DMS79 treated with DMSO at 0.1 percent for 48 hours (cell line): ENCODE data around the gene SMARCA2.

Experiments used
- DNase-seq: peaks from one replicate; lab custom pipeline; 2025; lab: John Stamatoyannopoulos, UW

Gene SMARCA2

DNA sequence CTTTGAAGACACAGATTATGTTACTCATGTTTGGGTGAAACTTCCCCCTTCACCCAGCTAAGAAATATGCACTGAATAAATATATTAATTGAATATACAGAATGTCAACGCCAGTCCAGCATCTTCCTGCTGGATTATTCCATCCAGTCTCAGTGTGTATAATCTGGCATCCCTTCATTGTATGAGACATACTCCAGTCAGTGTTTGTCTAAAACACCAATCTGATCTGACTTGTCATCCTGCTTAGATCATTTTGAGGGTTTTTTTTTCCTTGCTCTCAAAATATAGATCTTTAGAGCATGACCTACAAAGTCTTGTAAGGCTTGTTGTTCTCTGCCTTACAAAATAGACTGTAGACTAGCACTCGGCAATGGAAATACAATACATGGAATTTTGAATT, 195.1 kb downstream of the SMARCA2 start:
- no peak for DNase-seq

- no peak for DNase-seq
Measured at GRCh38 chr9:2213830-2214468, 198.8 kb downstream of the SMARCA2 start.

DNA sequence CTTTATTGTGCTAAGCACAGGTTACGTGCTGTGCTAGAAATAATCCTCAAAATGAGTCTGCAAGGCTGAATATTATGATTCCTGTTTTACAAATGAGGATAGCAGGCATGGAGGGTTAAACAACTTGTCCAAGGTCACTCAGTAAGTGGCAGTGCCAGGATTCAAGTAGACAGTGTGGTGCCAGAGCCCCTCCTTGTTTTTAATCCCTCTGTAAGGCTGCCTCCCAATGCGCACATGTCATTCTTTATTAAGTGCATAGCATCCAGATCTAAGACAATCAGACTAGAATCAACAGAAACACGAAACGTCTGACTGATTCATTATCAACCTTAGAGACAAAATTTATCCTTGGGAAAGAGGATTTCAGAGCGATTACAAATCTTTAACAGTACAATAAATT, 199.6 kb downstream of the SMARCA2 start:
- DNase-seq: no peak

- DNase-seq: no peak
Measured at GRCh38 chr9:2215921-2216441, 200.8 kb downstream of the SMARCA2 start.

- no peak for DNase-seq
Measured at GRCh38 chr9:2216591-2216990, 201.4 kb downstream of the SMARCA2 start.

- DNase-seq: no peak
Measured at GRCh38 chr9:2217540-2217939, 202.4 kb downstream of the SMARCA2 start.

DNA sequence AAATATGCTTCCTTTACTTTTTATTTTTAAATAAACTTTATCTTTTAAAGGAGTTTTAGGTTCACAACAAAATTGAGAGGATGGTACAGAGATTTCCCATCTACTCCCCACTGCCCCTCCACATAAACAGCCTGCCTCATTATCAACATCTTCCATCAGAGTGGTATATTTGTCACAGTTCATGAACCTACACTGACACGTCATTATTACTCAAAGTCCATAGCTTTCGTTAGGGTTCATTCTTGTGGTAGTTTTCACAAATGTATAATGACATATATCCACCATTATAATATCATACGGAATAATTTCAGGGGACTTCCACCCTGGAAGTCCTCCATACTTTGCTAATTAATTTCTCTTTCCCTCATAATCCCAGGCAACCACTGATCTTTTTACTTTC, 204.9 kb downstream of the SMARCA2 start:
- no peak for DNase-seq

DNA sequence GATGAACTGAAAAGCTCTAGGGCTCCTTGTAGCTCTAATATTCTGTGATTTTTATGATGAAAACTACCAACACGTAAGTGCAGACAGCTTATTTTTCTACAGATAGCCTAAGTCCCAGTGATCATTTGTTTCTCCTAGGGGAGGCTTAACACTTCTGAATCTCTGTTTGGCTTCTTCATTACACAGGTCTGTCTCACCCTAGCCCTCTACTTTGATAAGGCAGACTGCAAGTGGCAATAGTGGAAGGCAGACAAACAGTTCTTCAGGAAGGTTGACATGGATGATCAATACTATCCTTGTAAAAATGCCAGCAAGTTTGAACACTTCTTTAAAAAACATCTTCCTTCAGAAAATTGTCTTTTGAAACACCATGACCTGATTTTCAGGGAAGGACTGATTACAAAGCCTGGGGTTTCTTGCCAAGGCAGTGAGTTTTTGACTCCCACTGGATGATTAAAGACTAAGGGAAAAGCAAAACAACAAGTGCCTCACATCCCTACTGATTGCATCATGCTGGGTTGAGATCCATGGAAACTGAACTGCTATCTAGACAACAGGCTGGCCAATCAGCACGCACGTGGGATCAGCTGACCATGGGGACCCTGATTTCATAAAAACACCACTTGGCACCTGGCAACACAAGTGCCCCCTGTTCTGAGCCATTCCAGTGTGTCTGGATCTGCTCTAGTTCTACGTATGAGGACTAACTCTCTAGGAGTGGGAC, 212.2 kb downstream of the SMARCA2 start:
- no peak for DNase-seq

DNA sequence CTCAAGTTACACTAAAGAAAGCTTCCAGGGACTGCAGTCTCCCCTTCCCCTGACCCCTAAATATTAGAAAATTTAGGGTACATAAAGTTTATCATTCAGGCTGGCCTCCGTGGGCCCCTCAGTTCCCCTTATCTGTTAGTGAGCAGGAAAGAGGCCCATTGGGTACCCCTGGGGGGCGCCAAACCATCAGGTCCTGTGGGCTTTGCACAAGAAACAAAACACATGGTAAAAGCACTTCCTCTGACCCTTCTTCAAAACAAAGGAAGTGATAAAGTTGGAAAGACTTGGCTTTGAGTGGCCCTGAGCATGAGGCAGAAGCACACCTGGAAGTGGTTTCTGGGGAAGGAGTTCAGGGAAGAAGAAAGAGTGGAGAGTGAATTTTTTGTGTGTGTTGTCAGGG, 213.0 kb downstream of the SMARCA2 start:
- DNase-seq: no peak

DNA sequence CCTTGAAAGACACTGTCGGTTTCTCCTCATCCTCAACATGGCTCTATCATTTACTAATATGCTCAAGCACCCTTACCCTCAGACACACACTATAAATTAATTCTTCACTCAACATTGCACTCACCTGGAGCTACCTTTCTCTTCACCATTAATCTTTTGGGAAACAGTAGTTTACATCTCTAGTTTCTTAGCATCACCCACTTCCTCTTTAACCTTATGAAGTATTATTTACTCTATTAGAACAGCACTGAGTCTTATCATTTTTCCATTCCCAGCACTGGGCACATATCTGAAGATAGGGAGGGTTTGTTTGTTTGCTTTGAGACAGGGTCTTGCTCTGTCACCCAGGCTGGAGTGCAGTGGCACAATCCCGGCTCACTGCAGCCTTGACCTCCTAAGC, 213.5 kb downstream of the SMARCA2 start:
- no peak for DNase-seq

- DNase-seq: no peak
Measured at GRCh38 chr9:2229109-2229721, 214.1 kb downstream of the SMARCA2 start.

- DNase-seq: no peak
Measured at GRCh38 chr9:2230362-2230761, 215.2 kb downstream of the SMARCA2 start.

DNA sequence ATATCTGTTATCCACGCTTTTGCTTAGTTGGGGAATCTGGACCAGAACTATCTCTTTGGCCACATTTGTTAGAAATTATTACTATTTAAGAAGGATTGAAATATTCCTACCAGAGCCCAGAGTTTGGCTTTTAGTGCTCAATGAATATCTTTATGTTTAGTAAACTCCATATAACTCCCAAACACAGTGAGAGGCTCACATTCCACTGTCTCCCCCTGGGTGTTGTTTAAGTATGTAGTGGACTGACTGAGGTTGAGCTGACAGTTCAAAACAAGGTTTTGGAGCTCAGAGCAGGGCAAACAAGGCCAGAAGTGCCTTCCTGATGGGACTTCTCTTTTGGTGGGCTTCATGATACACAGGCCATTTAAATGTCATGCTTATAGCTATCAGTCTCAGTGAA, 216.0 kb downstream of the SMARCA2 start:
- no peak for DNase-seq

GRCh38 chr9:2231829-2232228, 216.7 kb downstream of the SMARCA2 start:
- no peak for DNase-seq

DNA sequence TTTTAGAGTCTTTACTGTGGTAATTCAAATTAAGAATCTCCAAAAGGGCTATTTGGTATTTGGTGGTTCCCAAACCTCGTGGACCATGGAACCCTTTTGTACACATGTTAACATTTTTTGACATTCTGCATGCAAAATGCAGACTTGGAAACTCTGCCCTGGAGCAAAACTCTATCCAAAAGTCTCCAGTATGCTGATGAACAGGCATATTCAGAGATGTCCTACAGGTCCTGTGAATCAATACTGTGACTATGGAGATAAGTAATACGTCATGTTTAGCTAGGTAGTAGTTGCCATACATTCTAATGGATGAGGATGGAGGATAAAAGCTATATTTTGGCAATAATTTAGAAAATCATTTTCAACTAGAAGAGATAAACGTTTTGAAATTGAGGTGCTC, 218.1 kb downstream of the SMARCA2 start:
- DNase-seq: no peak

DNA sequence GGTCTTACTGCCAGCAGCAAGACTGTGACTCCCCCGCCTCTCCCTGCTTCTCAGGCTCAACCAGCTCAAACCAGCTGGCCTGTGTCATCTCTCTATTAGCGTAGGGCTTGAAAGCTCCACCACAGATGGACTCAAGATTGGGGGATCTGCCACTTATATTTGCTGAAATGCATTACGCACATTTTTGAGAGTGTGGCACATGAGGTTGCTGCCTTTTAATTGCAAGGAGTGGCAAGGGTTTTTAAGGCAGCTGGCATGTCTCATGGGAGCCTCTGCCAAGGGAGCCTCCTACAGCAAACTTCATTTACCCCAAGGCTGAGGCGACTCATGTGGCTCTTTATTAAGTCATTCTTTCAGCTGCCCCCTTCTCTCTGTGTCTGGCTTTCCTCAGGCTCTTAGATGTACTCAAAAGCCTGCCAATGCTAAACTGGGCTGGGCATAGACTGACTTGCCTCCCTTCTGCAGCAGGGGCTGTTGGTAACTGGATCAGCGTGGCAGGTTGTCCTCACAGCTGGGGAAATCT, 219.3 kb downstream of the SMARCA2 start:
- peak; percentile 93 for DNase-seq

- DNase-seq: no peak
Measured at GRCh38 chr9:2235623-2236022, 220.5 kb downstream of the SMARCA2 start.

GRCh38 chr9:2236850-2237249, 221.7 kb downstream of the SMARCA2 start:
- DNase-seq: no peak

GRCh38 chr9:2241461-2241835, 226.3 kb downstream of the SMARCA2 start:
- DNase-seq: no peak

GRCh38 chr9:2241836-2242741, 226.9 kb downstream of the SMARCA2 start:
- DNase-seq: peak; percentile 93

GRCh38 chr9:2242831-2243330, 227.7 kb downstream of the SMARCA2 start:
- peak; percentile 76 for DNase-seq
